ENCODE measurements around the gene PTPRN2. TPM values are rescaled to one million over a fixed set of nuclear protein-coding genes. Genes with fewer than 3 reads are reported as not detected.

PTPRN2 gene
- total RNA-seq, 1 experiment from 2014 or later: 2.1 TPM

GRCh38 chr7:157590526-157590925 lies 997.1 kb downstream of the PTPRN2 start:
- TF ChIP-seq POLR2AphosphoS5 (IDR thresholded peaks at IDR 0.05; ENCODE audit: low read depth, low read length) (no peak), CTCF (IDR thresholded peaks at IDR 0.05 in 2 of 3, conservative IDR thresholded peaks at IDR 0.05 in 1 of 3; ENCODE audit: borderline replicate concordance in 1 of 3, insufficient read depth in 1 of 3, low read depth in 2 of 3, low read length in 2 of 3) (no peak), TCF7L2 (IDR thresholded peaks at IDR 0.05; ENCODE audit: borderline replicate concordance, extremely low read depth, insufficient read depth, insufficient read length) (no peak), EGR1 (IDR thresholded peaks at IDR 0.05; ENCODE audit: low read depth) (no peak), JUND (IDR thresholded peaks at IDR 0.05) (no peak), ELF1 (IDR thresholded peaks at IDR 0.05; ENCODE audit: borderline replicate concordance, low read depth) (no peak), RAD21 (IDR thresholded peaks at IDR 0.05; ENCODE audit: low read depth) (no peak), YY1 (IDR thresholded peaks at IDR 0.05; ENCODE audit: extremely low read depth, insufficient replicate concordance, low read depth, low read length) (no peak), ZBTB33 (IDR thresholded peaks at IDR 0.05; ENCODE audit: extremely low read depth, insufficient replicate concordance, low read length) (no peak), SP1 (IDR thresholded peaks at IDR 0.05; ENCODE audit: low read depth) (no peak), SIN3A (IDR thresholded peaks at IDR 0.05; ENCODE audit: low read depth) (no peak), ZNF274 (IDR thresholded peaks at IDR 0.05; ENCODE audit: low read depth, low read length) (no peak), FOSL1 (IDR thresholded peaks at IDR 0.05; ENCODE audit: low read depth) (no peak), REST (IDR thresholded peaks at IDR 0.05; ENCODE audit: low read depth) (no peak), EZH2phosphoT487 (IDR thresholded peaks at IDR 0.05; ENCODE audit: borderline replicate concordance) (no peak), CEBPB (IDR thresholded peaks at IDR 0.05; ENCODE audit: low read depth) (no peak), POLR2A (IDR thresholded peaks at IDR 0.05; ENCODE audit: borderline replicate concordance, extremely low read depth, insufficient read depth, insufficient read length) (no peak), MAX (IDR thresholded peaks at IDR 0.05) (no peak)
- Histone ChIP-seq H3K27ac (ENCODE audit: low read depth, low read length) (no peak overlapping the region), H3K36me3 (ENCODE audit: control insufficient read depth in 1 of 2, insufficient read depth in 2 of 2, low read length in 2 of 2) (no peaks in the 10 kb centered on the region), H4K20me1 (ENCODE audit: insufficient read depth) (no peaks in the 10 kb centered on the region), H3K4me2 (ENCODE audit: low read length) (no peak overlapping the region), H3K9me2 (ENCODE audit: insufficient read depth) (no peaks in the 10 kb centered on the region), H3K4me3 (replicated peaks in 1 of 2; ENCODE audit: low read depth in 1 of 2, low read length in 2 of 2) (no peak overlapping the region), H3K9ac (ENCODE audit: low read length) (no peak overlapping the region), H2AFZ (ENCODE audit: low read depth, low read length, poor library complexity, severe bottlenecking) (no peak overlapping the region), H3K9me3 (ENCODE audit: control insufficient read depth in 1 of 2, insufficient read depth in 1 of 2, low read depth in 1 of 2, low read length in 2 of 2) (no peaks in the 10 kb centered on the region), H3K27me3 (ENCODE audit: insufficient read depth, low read length) (no peaks in the 10 kb centered on the region), H3K79me2 (ENCODE audit: insufficient read depth, low read length) (no peaks in the 10 kb centered on the region), H3K4me1 (ENCODE audit: control insufficient read depth in 1 of 2, insufficient read depth in 2 of 2, low read length in 2 of 2) (no peaks in the 10 kb centered on the region)
- ATAC-seq: no peak
- DNase-seq (ENCODE audit: low read depth, low spot score): no peak
- ChIA-PET POLR2A (no interaction called here), RAD21 (ENCODE audit: low non-redundant PET in 1 of 2, low total read pairs in 2 of 2, uncharacterized antibody in 2 of 2, unreplicated experiment in 2 of 2) (no interaction called here), CTCF (no interaction called here)
- BruUV-seq (replicated peaks): no TSS peak
- intact Hi-C loops (cut with micrococcal nuclease): no loop called here
